HK-2 (cell line): ENCODE data around the gene NDRG3.
"Not testable (repeated sequence)": the region's sequence is repeated elsewhere in the genome, so short reads cannot be mapped to it uniquely, and the experiment has no call there.

Experiments
- DNase-seq: peaks from one replicate; pipeline ENCODE4 v3.0.0-alpha.2; 2018; ENCODE audit not compliant: unreplicated experiment

The NDRG3 gene

DNA sequence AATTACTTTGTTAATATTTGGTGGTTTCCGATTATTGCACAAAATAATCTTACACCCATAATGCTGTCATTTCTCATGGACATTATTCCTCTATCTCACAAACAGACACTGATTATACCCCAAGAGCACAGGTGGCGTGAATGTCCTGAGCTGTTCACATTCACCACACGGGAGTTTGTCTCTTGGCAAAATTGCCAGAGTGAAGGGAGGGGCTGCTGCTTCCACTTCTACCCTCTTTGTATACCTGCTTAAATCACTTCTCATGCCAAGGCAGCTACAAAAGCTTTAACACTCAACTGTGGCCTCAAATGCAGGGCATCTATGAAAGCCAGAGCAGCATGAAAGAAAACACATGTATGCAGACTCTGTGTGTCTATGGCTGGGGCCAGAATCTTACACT lies 58.0 kb downstream of the NDRG3 start:
- DNase-seq: no peak

DNA sequence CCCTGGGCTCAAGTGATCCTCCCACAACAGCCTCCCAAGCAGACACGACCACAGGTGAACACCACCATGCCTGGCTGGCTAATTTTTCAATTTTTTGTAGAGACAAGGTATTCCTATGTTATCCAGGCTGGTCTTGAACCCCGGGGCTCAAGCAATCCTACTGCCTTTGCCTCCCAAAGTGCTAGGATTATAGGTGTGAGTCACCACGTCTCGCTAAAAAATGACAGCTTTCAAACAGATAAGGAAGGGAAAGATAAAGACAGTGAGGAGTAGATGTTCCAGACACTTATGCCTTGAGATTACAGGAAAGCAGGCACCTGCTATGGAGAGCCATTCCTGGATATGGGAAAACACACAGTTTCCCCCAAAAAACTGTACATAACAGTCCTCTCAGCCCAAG lies 58.9 kb downstream of the NDRG3 start:
- DNase-seq: no peak

DNA sequence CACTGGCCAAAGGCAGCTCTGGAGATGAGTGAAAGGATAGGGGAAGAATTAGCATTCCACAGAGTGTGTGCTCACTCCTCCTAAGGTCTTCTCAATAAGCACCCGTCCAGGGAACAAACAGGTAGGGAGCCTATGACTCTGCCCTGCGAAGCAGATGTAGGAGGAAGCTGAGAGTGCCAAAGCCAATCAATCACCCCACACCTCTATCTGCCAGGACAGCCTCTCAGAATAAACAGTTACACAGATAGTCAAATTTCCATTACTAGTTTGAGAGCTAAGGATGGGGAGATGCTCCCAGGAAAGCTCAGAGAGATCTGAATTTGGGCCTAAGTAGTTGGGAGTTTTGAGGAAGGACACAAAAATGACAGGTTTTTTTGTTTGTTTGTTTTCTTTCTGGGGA lies 59.4 kb downstream of the NDRG3 start:
- no peak for DNase-seq

DNA sequence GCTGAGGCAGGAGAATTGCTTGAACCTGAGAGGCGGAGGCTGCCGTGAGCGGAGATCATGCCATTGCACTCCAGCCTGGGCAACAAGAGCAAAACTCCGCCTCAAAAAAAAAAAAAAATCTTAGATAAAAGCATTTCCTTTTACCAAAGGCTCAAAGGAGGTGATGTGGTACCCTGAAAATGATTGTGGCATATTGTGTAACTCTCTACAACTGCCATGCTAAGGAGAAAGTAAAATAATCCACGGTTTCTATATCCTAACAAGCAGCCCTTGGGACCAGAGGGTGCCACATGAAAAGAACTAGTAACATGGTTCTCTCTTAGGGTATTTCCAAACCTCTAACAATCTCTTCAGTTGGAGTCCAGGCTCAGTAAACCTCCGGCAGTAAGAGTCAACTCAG lies 61.1 kb downstream of the NDRG3 start:
- no peak for DNase-seq

DNA sequence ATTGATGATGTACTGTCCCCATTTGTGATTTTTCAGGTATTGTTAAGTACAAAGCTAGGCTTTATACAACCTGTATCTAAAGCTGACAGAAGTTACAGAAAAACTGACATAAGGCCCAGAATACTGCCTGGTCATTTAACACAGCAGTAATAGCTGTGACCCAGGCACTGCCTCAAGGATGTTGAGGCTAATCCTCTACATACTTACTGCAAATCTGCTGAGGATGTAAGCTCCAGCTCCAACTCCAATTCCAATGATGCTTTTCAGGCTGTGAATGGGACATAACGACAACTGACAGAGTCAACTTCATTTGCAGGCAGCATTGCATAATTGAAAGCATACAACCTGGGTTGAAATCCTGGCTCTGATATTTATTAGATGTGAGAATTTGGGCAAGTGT lies 63.6 kb downstream of the NDRG3 start:
- no peak for DNase-seq

DNA sequence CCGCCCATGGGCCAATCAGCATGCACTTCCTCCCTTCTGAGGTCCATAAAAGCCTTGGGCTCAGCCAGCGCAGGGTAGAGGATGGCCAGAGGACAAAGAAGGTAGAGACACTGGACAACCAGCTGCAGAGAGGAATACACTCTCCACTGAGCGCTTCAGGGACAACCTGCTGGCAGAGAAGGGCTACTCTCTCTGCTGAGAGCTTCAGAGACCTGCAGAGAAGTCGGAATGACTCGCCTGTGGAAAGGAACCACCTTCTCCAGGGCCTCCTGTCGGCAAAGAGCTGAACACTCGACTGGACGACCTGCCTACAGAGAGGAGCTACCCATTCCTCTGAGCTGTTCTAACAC lies 68.5 kb downstream of the NDRG3 start:
- DNase-seq: no peak

DNA sequence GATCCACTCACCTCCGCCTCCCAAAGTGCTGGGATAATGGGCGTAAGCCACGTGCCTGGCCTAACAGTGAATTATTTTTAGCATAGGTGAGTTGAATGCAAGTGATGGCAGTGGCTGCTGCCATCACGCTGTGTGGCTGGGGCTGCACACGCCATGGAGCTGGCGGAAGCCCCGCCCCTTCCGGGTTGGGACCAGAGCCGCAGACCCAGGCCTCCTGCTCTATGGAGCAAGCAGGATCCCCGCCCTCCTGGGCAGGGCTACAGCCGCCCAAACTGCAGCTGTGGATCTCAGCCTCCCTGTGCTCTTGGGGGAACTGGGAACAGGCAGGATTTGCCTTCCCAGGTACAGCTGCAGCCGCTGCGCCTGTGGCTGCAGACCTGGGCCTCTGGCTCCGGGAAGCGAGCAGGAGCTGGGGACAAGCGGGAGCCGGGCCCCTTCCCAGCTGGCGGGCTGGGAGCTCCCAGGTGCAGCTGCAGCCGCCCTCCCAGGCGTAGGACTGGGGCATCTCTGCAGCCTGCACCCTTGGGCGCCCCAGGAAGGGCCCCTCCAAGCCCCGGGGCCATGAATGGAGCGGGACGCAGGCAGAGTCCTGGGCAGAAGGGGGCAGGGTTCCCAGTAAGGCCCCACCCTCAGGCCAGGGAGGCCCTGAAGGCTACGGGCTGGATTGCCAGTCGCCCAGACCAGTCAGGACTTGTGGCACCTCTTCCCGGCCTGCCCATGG lies 69.0 kb downstream of the NDRG3 start:
- DNase-seq: no peak

DNA sequence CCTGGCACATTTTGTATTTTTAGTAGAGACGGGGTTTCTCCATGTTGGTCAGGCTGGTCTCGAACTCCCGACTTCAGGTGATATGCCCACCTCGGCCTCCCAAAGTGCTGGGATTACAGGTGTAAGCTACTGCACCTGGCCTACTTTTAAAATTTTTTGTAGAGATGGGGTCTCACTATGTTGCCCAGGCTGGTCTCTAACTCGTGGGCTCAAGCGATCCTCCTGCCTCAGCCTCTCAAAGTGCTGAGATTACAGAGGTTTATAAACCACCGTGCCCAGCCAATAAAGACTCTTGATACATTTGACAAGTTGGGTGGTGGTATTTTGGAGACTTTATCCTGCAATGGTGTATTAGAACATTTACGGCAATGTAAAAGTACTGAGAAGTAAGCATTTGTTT lies 70.3 kb downstream of the NDRG3 start:
- not testable (repeated sequence) for DNase-seq

DNA sequence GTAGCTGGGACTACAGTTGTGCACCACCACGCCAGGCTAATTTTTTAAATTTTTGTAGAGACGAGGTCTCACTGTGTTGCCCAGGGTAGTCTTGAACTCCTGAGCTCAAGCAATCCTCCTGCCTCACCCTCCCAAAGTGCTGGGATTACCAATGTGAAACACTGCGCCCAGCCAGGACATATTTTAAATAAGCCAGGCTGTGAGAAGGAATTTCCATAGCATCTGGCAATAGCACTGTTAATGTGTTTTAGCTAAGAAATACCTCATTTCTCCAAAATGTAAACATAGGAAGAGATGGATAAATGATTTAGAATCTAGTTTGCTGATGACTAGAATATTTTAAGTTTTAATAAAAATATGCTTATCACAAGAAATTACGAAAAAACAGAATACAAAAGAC lies 72.9 kb downstream of the NDRG3 start:
- no peak for DNase-seq

DNA sequence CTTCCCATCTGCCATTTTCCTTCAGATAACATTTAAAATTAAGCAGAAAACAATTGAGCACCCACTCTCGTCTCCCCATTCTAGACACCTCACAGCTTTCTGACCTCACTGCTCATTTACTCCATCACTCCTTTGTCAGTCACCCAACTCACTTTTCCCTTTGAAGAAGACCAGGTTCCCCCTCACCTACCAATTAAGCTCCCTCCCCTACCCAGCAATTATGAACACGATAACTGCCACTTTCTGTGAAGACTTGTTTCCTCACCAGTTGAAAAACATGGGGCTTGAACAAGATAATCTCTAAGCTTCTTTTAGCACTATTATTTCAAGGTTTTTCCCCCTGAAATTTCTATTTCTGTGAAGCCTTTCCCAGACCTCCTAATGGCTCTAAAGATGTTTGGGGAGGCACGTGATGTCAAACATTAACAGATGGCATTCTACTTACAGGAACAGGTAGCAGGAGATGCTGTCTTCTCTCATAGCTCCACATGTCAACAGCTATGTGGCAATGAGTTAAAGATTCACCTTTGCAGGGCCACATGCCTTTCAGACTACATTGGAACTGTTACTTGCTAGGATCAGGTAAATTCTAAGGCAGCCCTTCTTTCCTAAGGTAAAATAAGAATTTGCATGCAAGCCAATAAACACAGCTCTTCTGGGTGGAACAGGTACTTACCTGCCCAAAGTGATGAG lies 75.1 kb downstream of the NDRG3 start:
- no peak for DNase-seq

DNA sequence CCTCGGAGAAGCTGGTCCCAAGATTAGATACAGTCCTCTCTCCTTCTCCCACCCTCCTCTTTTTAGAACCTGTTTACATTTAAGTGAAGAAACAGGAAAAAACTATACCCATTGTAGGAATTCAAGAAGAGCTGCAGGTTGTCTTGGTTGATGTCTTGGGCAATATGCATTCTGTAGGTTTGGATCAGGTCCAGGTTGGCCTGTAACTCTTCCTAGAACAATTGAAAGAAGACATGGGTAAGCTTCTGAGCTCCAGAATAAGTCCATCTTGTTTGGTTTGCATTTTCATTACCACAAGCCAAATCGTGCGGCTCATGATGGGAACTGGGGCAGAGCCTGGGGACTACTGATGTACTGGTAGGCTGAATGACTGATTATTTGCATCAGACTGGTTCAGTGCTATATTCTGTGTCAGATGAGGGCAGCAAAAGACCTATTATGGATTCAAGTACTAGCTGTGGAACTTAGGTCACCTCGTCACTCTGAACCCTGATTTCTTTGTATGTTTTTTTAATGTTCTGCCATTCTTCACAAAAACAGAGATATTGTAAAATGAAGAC lies 79.6 kb downstream of the NDRG3 start:
- DNase-seq: no peak

DNA sequence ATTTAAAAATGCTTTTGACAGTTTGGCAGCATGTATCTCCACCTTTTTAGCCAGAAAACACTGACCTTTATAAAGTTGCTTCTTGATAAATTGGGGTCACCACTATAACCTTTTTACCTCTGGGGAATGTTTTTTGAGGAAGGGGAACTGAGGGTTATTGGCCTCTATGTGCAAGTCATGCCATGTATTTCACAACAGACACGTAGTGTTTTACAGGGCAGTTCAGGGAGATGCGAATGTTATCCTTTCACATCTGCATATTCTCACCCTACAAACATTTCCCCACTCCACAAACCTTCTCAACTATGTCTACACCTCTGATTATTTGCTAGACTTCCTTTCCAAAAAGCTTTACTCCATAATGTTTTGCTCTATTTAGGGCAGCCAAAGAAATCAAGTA lies 82.9 kb downstream of the NDRG3 start:
- DNase-seq: no peak

DNA sequence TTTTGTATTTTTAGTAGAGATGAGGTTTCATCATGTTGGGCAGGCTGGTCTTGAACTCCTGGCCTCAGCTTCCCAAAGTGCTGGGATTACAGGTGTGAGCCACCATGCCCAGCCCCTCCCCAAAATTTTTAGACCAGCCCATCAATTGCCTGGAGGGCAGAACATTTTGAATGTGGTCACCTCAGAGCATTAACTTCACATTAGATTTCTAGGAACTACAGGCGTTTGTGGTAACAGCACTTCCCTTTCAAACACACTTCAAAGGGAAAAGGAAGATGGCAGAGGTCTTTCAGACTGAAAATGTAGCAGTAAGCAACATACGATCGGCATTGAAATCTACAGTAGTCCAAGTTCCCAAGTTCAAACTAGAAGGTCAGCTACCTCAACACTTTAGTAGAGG lies 87.6 kb downstream of the NDRG3 start:
- no peak for DNase-seq

DNA sequence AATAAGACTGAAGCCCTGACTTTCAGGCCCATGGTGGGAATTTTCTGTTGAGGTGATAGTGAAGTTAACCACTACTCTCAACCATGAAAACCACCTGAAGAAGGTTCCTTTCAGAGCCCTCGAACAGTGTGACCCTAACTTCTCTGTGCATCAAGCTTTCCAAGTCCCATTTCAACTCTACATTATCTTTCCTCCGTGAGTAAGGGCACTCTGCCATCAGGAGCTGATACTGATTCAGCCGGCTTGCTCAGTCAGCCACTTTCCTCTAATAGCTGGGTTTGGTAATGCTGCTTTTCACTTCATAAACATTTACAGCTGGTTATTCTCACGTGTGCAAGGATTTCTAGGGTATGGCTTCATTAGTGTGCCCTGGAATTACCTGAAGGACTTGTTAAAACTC lies 89.2 kb downstream of the NDRG3 start:
- no peak for DNase-seq

DNA sequence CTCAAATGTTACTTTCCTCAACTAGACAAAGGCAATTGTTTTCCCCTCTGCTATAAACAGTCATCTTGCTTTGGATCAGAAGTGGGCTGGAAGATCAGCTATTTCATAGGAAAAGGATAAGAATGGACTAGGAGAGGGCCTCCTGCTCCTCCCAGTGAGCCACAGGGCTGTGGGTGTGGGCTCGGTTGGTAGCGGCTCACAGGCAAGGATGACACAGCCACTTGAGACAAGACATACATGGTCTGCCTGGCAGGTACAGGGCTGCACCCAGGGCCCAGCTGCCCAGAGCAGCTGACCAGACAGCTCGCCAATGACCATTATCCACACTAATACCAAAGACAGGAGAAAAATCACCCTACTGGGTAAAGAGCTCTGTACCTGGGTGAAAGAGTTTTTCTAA lies 90.9 kb downstream of the NDRG3 start:
- DNase-seq: peak; percentile 42

DNA sequence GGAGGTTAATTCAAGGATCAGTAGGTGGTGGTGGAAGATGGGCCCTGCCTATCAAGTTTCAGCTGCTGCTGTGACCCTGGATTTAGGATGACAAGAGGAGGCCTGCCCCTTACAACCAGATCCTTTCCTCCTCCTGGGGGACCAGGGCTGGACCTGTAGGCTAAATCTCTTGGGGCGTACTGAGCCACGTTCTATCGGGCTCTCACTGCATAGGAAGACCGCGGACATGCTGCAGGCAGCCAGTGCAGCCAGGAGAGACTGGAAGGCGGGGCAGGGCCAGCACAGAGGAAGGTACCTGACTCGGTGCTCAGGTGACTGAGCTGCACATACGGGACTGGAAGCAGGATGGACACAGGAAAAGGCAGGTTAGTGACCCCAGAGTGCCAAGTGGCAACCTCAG lies 91.4 kb downstream of the NDRG3 start:
- DNase-seq: no peak

DNA sequence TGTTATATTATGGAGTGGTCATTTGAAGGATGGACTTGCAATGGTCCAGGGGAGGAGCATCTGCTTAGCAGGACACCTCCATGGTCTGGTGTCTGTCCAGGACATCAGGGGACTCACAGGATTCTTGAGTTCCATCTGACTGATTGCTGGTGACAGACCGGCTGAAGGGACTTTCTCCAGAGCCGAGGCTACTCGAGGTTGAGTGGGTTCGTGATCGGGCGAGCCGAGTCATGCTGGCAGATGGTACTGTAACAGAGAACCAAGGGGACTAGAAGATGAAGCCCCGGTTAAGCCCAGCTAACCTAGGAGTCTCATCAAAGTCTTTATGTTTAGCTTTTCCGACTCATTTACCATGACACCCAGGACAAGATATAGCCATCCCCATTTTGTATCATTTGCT lies 92.4 kb downstream of the NDRG3 start:
- DNase-seq: no peak

DNA sequence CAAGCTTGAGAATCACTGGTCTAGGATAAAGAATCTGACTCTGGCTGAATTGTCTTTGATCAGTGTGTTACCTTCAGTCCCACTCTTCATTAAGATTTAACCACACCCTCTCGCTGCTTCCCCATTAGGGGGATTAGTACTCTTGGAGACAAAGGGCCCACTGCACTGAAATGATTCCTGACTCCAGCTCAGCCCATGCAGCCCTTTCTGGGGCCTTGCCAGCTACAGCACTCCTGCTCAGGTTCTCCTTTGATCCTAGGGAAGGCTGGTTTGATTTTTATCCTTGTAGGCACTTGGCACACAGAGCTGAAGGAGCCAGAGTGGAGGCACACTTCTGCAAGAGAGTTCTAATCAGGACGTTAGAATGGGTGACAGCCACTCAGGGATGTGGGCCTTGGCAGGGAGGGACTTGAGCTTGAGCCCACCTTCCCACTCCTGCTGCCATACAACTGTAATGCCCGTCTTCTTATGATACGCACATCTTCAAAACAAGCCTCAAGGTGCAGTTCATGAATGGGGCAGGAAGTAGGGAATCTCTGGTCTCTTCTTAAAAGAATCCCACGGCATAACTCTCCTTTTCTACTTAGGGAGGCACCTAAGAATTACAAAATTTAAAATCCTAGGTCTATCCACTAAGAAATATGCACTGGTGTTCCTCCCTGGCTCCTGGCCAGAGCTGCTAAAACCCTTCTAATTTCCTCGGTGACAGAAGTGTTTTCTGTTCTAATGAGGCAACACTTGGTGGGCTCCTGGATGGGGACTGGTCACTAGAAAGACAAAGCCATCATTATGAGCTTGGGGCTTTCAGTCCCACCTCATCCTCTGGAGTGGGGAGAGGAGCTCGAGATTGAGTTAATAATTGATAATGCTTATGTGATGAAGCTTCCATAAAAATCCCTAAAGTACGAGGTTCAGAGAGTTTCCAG lies 98.4 kb downstream of the NDRG3 start:
- DNase-seq: no peak

DNA sequence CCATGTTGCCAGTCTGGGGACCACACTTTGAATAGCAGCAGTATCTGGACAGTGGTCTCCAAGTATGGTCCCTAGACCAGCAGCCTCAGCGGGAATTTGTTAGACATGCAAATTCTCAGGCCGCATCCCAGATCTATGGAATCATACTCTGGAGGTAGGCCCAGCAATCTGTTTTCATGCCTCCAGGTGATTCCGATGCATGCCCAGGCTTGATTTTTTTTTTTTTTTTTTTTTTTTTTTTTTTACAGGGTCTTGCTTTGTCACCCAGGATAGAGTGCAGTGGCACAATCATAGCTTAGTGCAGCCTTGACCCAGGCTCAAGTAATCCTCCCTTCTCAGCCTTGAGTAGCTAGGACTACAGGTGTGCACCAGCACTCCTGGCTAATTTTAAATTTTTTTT lies 99.2 kb downstream of the NDRG3 start:
- DNase-seq: no peak

DNA sequence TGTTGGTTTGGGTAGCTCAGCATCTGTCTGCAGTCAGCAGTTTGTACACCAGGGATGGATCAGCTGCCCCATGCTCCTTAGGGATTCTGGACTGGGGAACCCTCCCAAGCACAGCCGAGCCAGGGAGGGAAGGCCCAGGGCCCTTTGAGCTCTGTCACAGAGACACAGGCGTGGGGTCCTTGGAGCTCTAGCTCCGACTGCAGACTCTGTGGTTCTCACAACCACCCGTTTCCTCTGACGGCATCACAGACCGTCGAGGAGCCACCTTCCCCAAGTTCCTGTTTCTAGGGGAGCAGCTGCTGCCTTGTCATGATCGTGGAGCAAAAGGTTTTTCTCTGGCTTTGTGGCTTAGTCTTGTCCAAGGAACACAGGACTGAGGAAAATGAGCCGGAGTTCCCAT lies 99.9 kb downstream of the NDRG3 start, which contains the start of gene SLA2:
Gene SLA2, minus strand, starts transcription at position 199 of the 400 bp plus-strand sequence. CDS start 4,861 bp downstream, outside the sequence.
- no peak for DNase-seq

DNA sequence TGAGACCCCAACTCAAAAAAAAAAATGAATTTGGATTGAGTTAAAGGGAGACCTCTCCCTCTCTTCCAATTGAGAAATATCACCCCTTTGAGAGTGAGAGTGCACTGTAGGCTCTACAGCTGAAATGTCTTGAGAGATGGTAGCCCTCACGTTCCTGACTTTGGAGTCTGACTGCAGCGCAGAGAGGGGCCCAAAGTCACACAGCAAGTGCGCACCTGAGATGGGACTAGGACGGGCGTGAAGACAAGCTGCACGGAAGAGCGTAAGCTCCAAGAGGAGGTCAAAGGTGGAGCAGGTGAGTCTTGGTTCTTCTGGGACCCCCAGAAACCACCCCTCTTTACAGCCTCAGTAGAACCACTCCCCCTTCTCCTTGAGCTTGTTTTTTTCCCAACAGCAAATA lies 100.5 kb downstream of the NDRG3 start:
- no peak for DNase-seq

DNA sequence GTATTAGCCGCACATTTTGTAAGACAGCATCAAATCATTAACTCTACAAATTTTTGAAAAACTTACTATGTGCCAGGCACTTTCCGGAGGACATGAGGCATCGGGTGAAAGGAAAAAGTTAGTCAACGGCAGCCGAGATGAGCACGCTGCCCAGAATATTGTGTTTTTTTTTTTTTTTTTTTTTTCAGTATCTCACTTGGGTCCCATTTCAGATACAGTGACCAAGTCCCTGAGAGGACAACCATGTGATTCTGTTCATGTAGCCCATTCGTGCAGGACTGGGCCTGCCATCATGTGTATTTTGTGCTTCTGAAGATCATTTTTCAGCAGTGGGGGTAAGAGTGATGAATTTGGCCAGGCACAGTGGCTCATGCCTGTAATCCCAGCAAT lies 101.2 kb downstream of the NDRG3 start:
- DNase-seq: no peak
